Measurements from ENCODE around the gene FAM117A. TPM values are rescaled to one million over a fixed set of nuclear protein-coding genes. Genes with fewer than 3 reads are reported as not detected.

FAM117A gene
- total RNA-seq, 1 donor from 2014 or later = 16.5 TPM

GRCh38 chr17:49783791-49784190, 19.9 kb upstream of the FAM117A start:
- TF ChIP-seq CTCF (IDR thresholded peaks at IDR 0.05; ENCODE audit: unreplicated experiment) = no peak
- DNase-seq (ENCODE audit: low spot score in 2 of 2, unreplicated experiment in 2 of 2) = no peak
- H3K9me3 Mint-ChIP-seq = no peaks in the 10 kb centered on the region
- no peak overlapping the region for H3K27ac Mint-ChIP-seq
- peaks cover 13% of the 10 kb centered on the region for H3K4me1 Mint-ChIP-seq
- H3K4me3 Mint-ChIP-seq = no peak overlapping the region
- H3K36me3 Mint-ChIP-seq = no peaks in the 10 kb centered on the region
- peaks cover 6% of the 10 kb centered on the region for H3K27me3 Mint-ChIP-seq (ENCODE audit: low read depth)

- no peak for TF ChIP-seq CTCF (IDR thresholded peaks at IDR 0.05; ENCODE audit: unreplicated experiment)
- H3K27me3 Mint-ChIP-seq (ENCODE audit: low read depth) = peaks cover 6% of the 10 kb centered on the region
- H3K36me3 Mint-ChIP-seq = no peaks in the 10 kb centered on the region
- H3K4me3 Mint-ChIP-seq = no peak overlapping the region
- H3K4me1 Mint-ChIP-seq = peaks cover 12% of the 10 kb centered on the region
- DNase-seq (ENCODE audit: low spot score in 2 of 2, unreplicated experiment in 2 of 2) = no peak
- H3K9me3 Mint-ChIP-seq = no peaks in the 10 kb centered on the region
- no peak overlapping the region for H3K27ac Mint-ChIP-seq
These were observed 19.3 kb upstream of the FAM117A start for GRCh38 chr17:49783071-49783715.

- peaks cover 6% of the 10 kb centered on the region for H3K27me3 Mint-ChIP-seq (ENCODE audit: low read depth)
- no peak overlapping the region for H3K4me3 Mint-ChIP-seq
- H3K9me3 Mint-ChIP-seq = no peaks in the 10 kb centered on the region
- TF ChIP-seq CTCF (IDR thresholded peaks at IDR 0.05; ENCODE audit: unreplicated experiment) = no peak
- DNase-seq (ENCODE audit: low spot score in 2 of 2, unreplicated experiment in 2 of 2) = no peak
- H3K36me3 Mint-ChIP-seq = no peaks in the 10 kb centered on the region
- no peak overlapping the region for H3K27ac Mint-ChIP-seq
- H3K4me1 Mint-ChIP-seq = peaks cover 5% of the 10 kb centered on the region
These were observed 15.9 kb upstream of the FAM117A start for GRCh38 chr17:49779739-49780231.

- Mint-ChIP-seq H3K27me3 (ENCODE audit: low read depth) (peaks cover 3% of the 10 kb centered on the region), H3K4me1 (peaks cover 5% of the 10 kb centered on the region), H3K36me3 (no peaks in the 10 kb centered on the region), H3K27ac (no peak overlapping the region), H3K4me3 (no peak overlapping the region), H3K9me3 (no peaks in the 10 kb centered on the region)
- no peak for TF ChIP-seq CTCF (IDR thresholded peaks at IDR 0.05; ENCODE audit: unreplicated experiment)
- no peak for DNase-seq (ENCODE audit: low spot score in 2 of 2, unreplicated experiment in 2 of 2)
These were observed 15.3 kb upstream of the FAM117A start for GRCh38 chr17:49779156-49779738.

- no peaks in the 10 kb centered on the region for H3K36me3 Mint-ChIP-seq
- no peak overlapping the region for H3K27ac Mint-ChIP-seq
- no peak overlapping the region for H3K4me3 Mint-ChIP-seq
- no peak for TF ChIP-seq CTCF (IDR thresholded peaks at IDR 0.05; ENCODE audit: unreplicated experiment)
- peaks cover 2% of the 10 kb centered on the region for H3K27me3 Mint-ChIP-seq (ENCODE audit: low read depth)
- DNase-seq (ENCODE audit: low spot score in 2 of 2, unreplicated experiment in 2 of 2) = no peak
- peaks cover 5% of the 10 kb centered on the region for H3K4me1 Mint-ChIP-seq
- no peaks in the 10 kb centered on the region for H3K9me3 Mint-ChIP-seq
These were observed 13.6 kb upstream of the FAM117A start for GRCh38 chr17:49777563-49777962.

Measured in mesothelial cell of epicardium (in vitro differentiated cells).